Peyer's patch (tissue), 4 donors: ENCODE results near the gene AGFG2.
"Not testable (repeated sequence)": the region's sequence is repeated elsewhere in the genome, so short reads cannot be mapped to it uniquely, and the experiment has no call there.

ENCODE experiments used
- CTCF ChIP-seq, 6 experiments: fragments of 450-650 bp in 4 of 6; fragments of 200-600 bp in 2 of 6; sonication (generic) in 1 of 6; IDR thresholded peaks; one replicate each; pipeline ENCODE4 v1.5.1; 2017 to 2019; ENCODE audit warnings: antibody characterized with exemption in 6 of 6, mild to moderate bottlenecking in 3 of 6, moderate library complexity in 1 of 6
- POLR2A ChIP-seq, 2 donors: fragments of 450-650 bp; IDR thresholded peaks; one replicate each; pipeline ENCODE4 v1.5.1; 2017; ENCODE audit warnings: antibody characterized with exemption in 2 of 2, mild to moderate bottlenecking in 2 of 2, moderate library complexity in 2 of 2

DNA sequence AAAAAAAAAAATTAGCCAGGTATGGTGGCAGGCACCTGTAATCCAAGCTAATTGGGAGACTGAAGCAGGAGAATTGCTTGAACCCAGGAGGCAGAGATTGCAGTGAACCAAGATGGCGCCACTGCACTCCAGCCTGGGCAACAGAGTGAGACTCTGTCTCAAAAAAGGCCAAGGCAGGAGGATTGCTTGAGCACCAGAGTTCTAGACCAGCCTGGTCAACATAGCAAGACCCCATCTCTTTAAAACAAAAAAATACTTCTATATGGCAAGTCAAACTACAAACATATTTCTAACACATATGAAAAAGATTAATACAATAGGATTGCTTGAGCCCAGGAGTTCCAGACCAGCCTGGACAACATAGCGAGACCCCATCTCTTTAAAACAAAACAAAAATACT lies 38.3 kb upstream of the AGFG2 start:
- not testable (repeated sequence) for TF ChIP-seq CTCF, POLR2A (IDR thresholded peaks at IDR 0.05)
